Measurements from ENCODE around the gene TTC6. TPM values are rescaled to one million over a fixed set of nuclear protein-coding genes. Genes with fewer than 3 reads are reported as not detected.

Gene TTC6
- total RNA-seq, 1 donor from 2014 or later = not detected

- intact Hi-C loops (cut with DNase I) = no loop called here
- no peak overlapping the region for H3K4me3 ChIP-seq
Observed at GRCh38 chr14:37566811-37567371, 28.5 kb upstream of the TTC6 start.

GRCh38 chr14:37569729-37570128 is 25.7 kb upstream of the TTC6 start:
- Histone ChIP-seq H3K36me3 (no peaks in the 10 kb centered on the region), H3K4me1 (no peaks in the 10 kb centered on the region), H3K4me3 (no peak overlapping the region), H3K27ac (no peak overlapping the region), H3K27me3 (no peaks in the 10 kb centered on the region), H3K9me3 (peaks cover 0 to 4% of the 10 kb centered on the region in 2 donors)
- no peak for DNase-seq (ENCODE audit: low spot score in 2 of 2)
- TF ChIP-seq CTCF (IDR thresholded peaks at IDR 0.05) = no peak
- intact Hi-C loops (cut with DNase I) = no loop called here

More at GRCh38 chr14:37566811-37567371, 28.5 kb upstream of the TTC6 start:
- TF ChIP-seq CTCF (IDR thresholded peaks at IDR 0.05) = no peak
- H3K27ac ChIP-seq = no peak overlapping the region
- DNase-seq (ENCODE audit: low spot score in 2 of 2) = no peak
- no peaks in the 10 kb centered on the region for H3K9me3 ChIP-seq
- H3K4me1 ChIP-seq = no peaks in the 10 kb centered on the region
- no peaks in the 10 kb centered on the region for H3K36me3 ChIP-seq
- no peaks in the 10 kb centered on the region for H3K27me3 ChIP-seq

- Histone ChIP-seq H3K27me3 (no peaks in the 10 kb centered on the region), H3K4me1 (no peaks in the 10 kb centered on the region), H3K36me3 (no peaks in the 10 kb centered on the region), H3K4me3 (no peak overlapping the region), H3K9me3 (peaks cover 0 to 4% of the 10 kb centered on the region in 2 donors), H3K27ac (no peak overlapping the region)
- TF ChIP-seq CTCF (IDR thresholded peaks at IDR 0.05) = no peak
- intact Hi-C loops (cut with DNase I) = no loop called here
- no peak for DNase-seq (ENCODE audit: low spot score in 2 of 2)
Observed at GRCh38 chr14:37571391-37571790, 24.0 kb upstream of the TTC6 start.

GRCh38 chr14:37573356-37573755 is 22.1 kb upstream of the TTC6 start:
- no peaks in the 10 kb centered on the region for H3K36me3 ChIP-seq
- DNase-seq (ENCODE audit: low spot score in 2 of 2) = no peak
- no peak overlapping the region for H3K27ac ChIP-seq
- peaks cover 0 to 4% of the 10 kb centered on the region in 2 donors for H3K9me3 ChIP-seq
- H3K27me3 ChIP-seq = no peaks in the 10 kb centered on the region
- no peaks in the 10 kb centered on the region for H3K4me1 ChIP-seq
- intact Hi-C loops (cut with DNase I) = no loop called here
- no peak for TF ChIP-seq CTCF (IDR thresholded peaks at IDR 0.05)
- H3K4me3 ChIP-seq = no peak overlapping the region

DNA sequence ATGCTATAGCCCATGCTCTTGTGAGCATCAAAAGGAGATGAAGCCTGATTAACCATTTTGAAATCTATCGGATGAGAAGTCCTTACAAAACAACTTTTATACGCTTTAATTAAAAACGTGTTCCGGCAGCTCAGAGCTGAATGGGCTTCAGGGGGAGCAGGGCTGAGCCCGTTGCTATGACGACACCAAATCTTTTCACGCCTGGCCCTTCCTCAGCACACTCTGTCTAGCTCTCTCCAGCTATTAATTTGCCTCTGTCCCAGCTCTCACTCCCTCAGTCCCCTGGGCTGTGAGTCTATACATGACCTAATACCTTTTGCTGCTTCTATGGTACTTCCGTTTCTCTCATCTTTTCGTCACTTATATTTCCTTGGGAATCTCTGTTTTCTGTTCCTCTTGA is 16.2 kb upstream of the TTC6 start:
- no peak for TF ChIP-seq CTCF (IDR thresholded peaks at IDR 0.05)
- Histone ChIP-seq H3K4me3 (no peak overlapping the region), H3K27ac (no peak overlapping the region), H3K4me1 (peaks cover 0 to 3% of the 10 kb centered on the region in 2 donors), H3K27me3 (peaks cover 10% of the 10 kb centered on the region), H3K36me3 (no peaks in the 10 kb centered on the region), H3K9me3 (no peaks in the 10 kb centered on the region)
- intact Hi-C loops (cut with DNase I) = no loop called here
- no peak for DNase-seq (ENCODE audit: low spot score in 2 of 2)

GRCh38 chr14:37580146-37580545 is 15.3 kb upstream of the TTC6 start:
- no peak for DNase-seq (ENCODE audit: low spot score in 2 of 2)
- TF ChIP-seq CTCF (IDR thresholded peaks at IDR 0.05) = no peak

More at GRCh38 chr14:37580146-37580545, 15.3 kb upstream of the TTC6 start:
- Histone ChIP-seq H3K9me3 (no peaks in the 10 kb centered on the region), H3K4me3 (no peak overlapping the region), H3K36me3 (no peaks in the 10 kb centered on the region), H3K4me1 (peaks cover 0 to 8% of the 10 kb centered on the region in 2 donors), H3K27me3 (peaks cover 18% of the 10 kb centered on the region), H3K27ac (no peak overlapping the region)
- intact Hi-C loops (cut with DNase I) = no loop called here

All from ascending aorta (tissue), 2 donors.